T-helper 2 cell treated with Interferon-gamma antibody and Interleukin-4, amounts not matched to agents 5 μg/mL and 100 μg/mL, for 36 hours (primary cell): ENCODE results near the gene PLAGL2.

Experiments used
- DNase-seq: peaks from one replicate; pipeline ENCODE4 v3.0.0; 2021; ENCODE audit warnings: low spot score
- H3K27ac Mint-ChIP-seq: one replicate; pipeline ENCODE4 v1.8.0; 2021; ENCODE audit warnings: mild to moderate bottlenecking, mixed read lengths
- H3K27me3 Mint-ChIP-seq: one replicate; pipeline ENCODE4 v1.8.0; 2021; ENCODE audit warnings: low read depth, mixed read lengths
- H3K36me3 Mint-ChIP-seq: one replicate; pipeline ENCODE4 v1.8.0; 2021; ENCODE audit warnings: low read depth, mixed read lengths
- H3K4me1 Mint-ChIP-seq: one replicate; pipeline ENCODE4 v1.8.0; 2021; ENCODE audit warnings: low read depth, mixed read lengths
- H3K4me3 Mint-ChIP-seq: one replicate; pipeline ENCODE4 v1.8.0; 2022; ENCODE audit warnings: mild to moderate bottlenecking, moderate library complexity, mixed read lengths
- H3K9me3 Mint-ChIP-seq: one replicate; pipeline ENCODE4 v1.8.0; 2021; ENCODE audit warnings: mixed read lengths

PLAGL2 gene

GRCh38 chr20:32224463-32224862 is 16.9 kb upstream of the PLAGL2 start:
- Mint-ChIP-seq H3K36me3 (peaks cover 41% of the 10 kb centered on the region), H3K9me3 (no peaks in the 10 kb centered on the region), H3K27me3 (no peaks in the 10 kb centered on the region), H3K4me1 (peaks cover 3% of the 10 kb centered on the region), H3K4me3 (no peak overlapping the region), H3K27ac (peak overlapping the region; percentile 4)
- DNase-seq: no peak

GRCh38 chr20:32218156-32218900 is 10.8 kb upstream of the PLAGL2 start:
- no peaks in the 10 kb centered on the region for H3K9me3 Mint-ChIP-seq
- no peak overlapping the region for H3K4me3 Mint-ChIP-seq
- no peaks in the 10 kb centered on the region for H3K27me3 Mint-ChIP-seq
- H3K36me3 Mint-ChIP-seq: peaks cover 47% of the 10 kb centered on the region
- DNase-seq: no peak
- H3K4me1 Mint-ChIP-seq: no peaks in the 10 kb centered on the region
- H3K27ac Mint-ChIP-seq: no peak overlapping the region

- H3K36me3 Mint-ChIP-seq: peaks cover 54% of the 10 kb centered on the region
- no peak overlapping the region for H3K27ac Mint-ChIP-seq
- H3K4me1 Mint-ChIP-seq: peaks cover 7% of the 10 kb centered on the region
- H3K4me3 Mint-ChIP-seq: no peak overlapping the region
- DNase-seq: no peak
- no peaks in the 10 kb centered on the region for H3K27me3 Mint-ChIP-seq
- no peaks in the 10 kb centered on the region for H3K9me3 Mint-ChIP-seq
Measured at GRCh38 chr20:32216179-32217142, 8.9 kb upstream of the PLAGL2 start.

GRCh38 chr20:32215729-32216128 is 8.2 kb upstream of the PLAGL2 start:
- DNase-seq: no peak
- H3K27ac Mint-ChIP-seq: no peak overlapping the region
- H3K36me3 Mint-ChIP-seq: peaks cover 54% of the 10 kb centered on the region
- H3K4me3 Mint-ChIP-seq: no peak overlapping the region
- peaks cover 11% of the 10 kb centered on the region for H3K4me1 Mint-ChIP-seq
- H3K9me3 Mint-ChIP-seq: no peaks in the 10 kb centered on the region
- no peaks in the 10 kb centered on the region for H3K27me3 Mint-ChIP-seq

GRCh38 chr20:32215147-32215546 is 7.6 kb upstream of the PLAGL2 start:
- H3K4me1 Mint-ChIP-seq: peaks cover 16% of the 10 kb centered on the region
- H3K4me3 Mint-ChIP-seq: no peak overlapping the region
- no peaks in the 10 kb centered on the region for H3K27me3 Mint-ChIP-seq
- no peak overlapping the region for H3K27ac Mint-ChIP-seq
- no peak for DNase-seq
- no peaks in the 10 kb centered on the region for H3K9me3 Mint-ChIP-seq
- peaks cover 57% of the 10 kb centered on the region for H3K36me3 Mint-ChIP-seq

GRCh38 chr20:32213870-32214269 is 6.3 kb upstream of the PLAGL2 start:
- H3K9me3 Mint-ChIP-seq: no peaks in the 10 kb centered on the region
- H3K27ac Mint-ChIP-seq: no peak overlapping the region
- H3K36me3 Mint-ChIP-seq: peaks cover 55% of the 10 kb centered on the region
- H3K4me1 Mint-ChIP-seq: peaks cover 27% of the 10 kb centered on the region
- H3K27me3 Mint-ChIP-seq: no peaks in the 10 kb centered on the region
- no peak for DNase-seq
- no peak overlapping the region for H3K4me3 Mint-ChIP-seq

GRCh38 chr20:32209850-32210605 is 2.5 kb upstream of the PLAGL2 start:
- Mint-ChIP-seq H3K4me3 (peak overlapping the region; percentile 39), H3K27ac (peak overlapping the region; percentile 4), H3K27me3 (no peaks in the 10 kb centered on the region), H3K4me1 (peaks cover 47% of the 10 kb centered on the region), H3K36me3 (peaks cover 40% of the 10 kb centered on the region), H3K9me3 (no peaks in the 10 kb centered on the region)
- no peak for DNase-seq

- Mint-ChIP-seq H3K4me1 (peaks cover 59% of the 10 kb centered on the region), H3K4me3 (peak overlapping the region; percentile 88), H3K27ac (peak overlapping the region; percentile 73), H3K36me3 (peaks cover 34% of the 10 kb centered on the region), H3K27me3 (no peaks in the 10 kb centered on the region), H3K9me3 (no peaks in the 10 kb centered on the region)
- DNase-seq: no peak
Measured at GRCh38 chr20:32208499-32209154, 1.1 kb upstream of the PLAGL2 start.

- Mint-ChIP-seq H3K9me3 (no peaks in the 10 kb centered on the region), H3K4me1 (peaks cover 64% of the 10 kb centered on the region), H3K36me3 (peaks cover 33% of the 10 kb centered on the region), H3K27me3 (no peaks in the 10 kb centered on the region), H3K27ac (peak overlapping the region; percentile 93), H3K4me3 (peak overlapping the region; percentile 98)
- no peak for DNase-seq
Measured at GRCh38 chr20:32206760-32207625, 550 bp downstream of the PLAGL2 start.

GRCh38 chr20:32205843-32206759 is 1.4 kb downstream of the PLAGL2 start:
- peaks cover 58% of the 10 kb centered on the region for H3K4me1 Mint-ChIP-seq
- peaks cover 32% of the 10 kb centered on the region for H3K36me3 Mint-ChIP-seq

GRCh38 chr20:32205110-32205842 is 2.3 kb downstream of the PLAGL2 start:
- Mint-ChIP-seq H3K36me3 (peaks cover 29% of the 10 kb centered on the region), H3K27ac (peak overlapping the region; percentile 42), H3K4me3 (peak overlapping the region; percentile 98)

More at GRCh38 chr20:32205843-32206759, 1.4 kb downstream of the PLAGL2 start:
- Mint-ChIP-seq H3K4me3 (peak overlapping the region; percentile 98), H3K27ac (peak overlapping the region; percentile 93), H3K27me3 (no peaks in the 10 kb centered on the region), H3K9me3 (no peaks in the 10 kb centered on the region)
- no peak for DNase-seq

More at GRCh38 chr20:32205110-32205842, 2.3 kb downstream of the PLAGL2 start:
- H3K27me3 Mint-ChIP-seq: no peaks in the 10 kb centered on the region
- H3K9me3 Mint-ChIP-seq: no peaks in the 10 kb centered on the region
- no peak for DNase-seq
- H3K4me1 Mint-ChIP-seq: peaks cover 54% of the 10 kb centered on the region
